Activated T-cell treated with anti-CD3 and anti-CD28 coated beads, Interleukin-2, amount 50 U/mL, for 4 hours (primary cell): Measurements from ENCODE around the gene CST9. TPM values are rescaled to one million over a fixed set of nuclear protein-coding genes. Genes with fewer than 3 reads are reported as not detected.
"Not testable (repeated sequence)": the region's sequence is repeated elsewhere in the genome, so short reads cannot be mapped to it uniquely, and the experiment has no call there.

Experiments
- ATAC-seq, 2 donors: fragments of 200-7000 bp; cut with Tn5 transposase; one replicate each; pipeline ENCODE4 v1.10.0; 2021
- DNase-seq: peaks from one replicate; pipeline ENCODE4 v3.0.0-alpha.2; 2020
- H3K27me3 Mint-ChIP-seq: one replicate; pipeline ENCODE4 v1.8.0; 2021; ENCODE audit warnings: low read depth, mixed read lengths
- H3K36me3 Mint-ChIP-seq: one replicate; pipeline ENCODE4 v1.8.0; 2022; ENCODE audit warnings: mixed read lengths; ENCODE audit not compliant: insufficient read depth
- H3K4me1 Mint-ChIP-seq: one replicate; pipeline ENCODE4 v1.8.0; 2021; ENCODE audit warnings: low read depth, mixed read lengths
- H3K4me3 Mint-ChIP-seq: one replicate; pipeline ENCODE4 v1.8.0; 2021; ENCODE audit warnings: mild to moderate bottlenecking, moderate library complexity, mixed read lengths
- H3K9me3 Mint-ChIP-seq: one replicate; pipeline ENCODE4 v1.8.0; 2021; ENCODE audit warnings: mixed read lengths
- total RNA-seq, 3 donors: library from RNA; stranded (reverse); gene quantifications; one replicate each; pipeline ENCODE4 v1.2.1, GENCODE V29; 2021

Gene CST9
- total RNA-seq, 3 donors from 2014 or later = not detected

- Mint-ChIP-seq H3K4me3 (no peak overlapping the region), H3K27me3 (peaks cover 19% of the 10 kb centered on the region), H3K9me3 (no peaks in the 10 kb centered on the region), H3K4me1 (no peaks in the 10 kb centered on the region), H3K36me3 (no peaks in the 10 kb centered on the region)
- DNase-seq (no peak), ATAC-seq (no peak)
Measured at GRCh38 chr20:23622839-23623343, 17.2 kb upstream of the CST9 start.

- not testable (repeated sequence) for H3K4me1 Mint-ChIP-seq, ATAC-seq, H3K4me3 Mint-ChIP-seq, DNase-seq, H3K9me3 Mint-ChIP-seq, H3K36me3 Mint-ChIP-seq
- H3K27me3 Mint-ChIP-seq = peaks cover 19% of the 10 kb centered on the region
Measured at GRCh38 chr20:23622401-23622800, 16.7 kb upstream of the CST9 start.

GRCh38 chr20:23620670-23621386 is 15.1 kb upstream of the CST9 start:
- not testable (repeated sequence) for ATAC-seq, H3K4me1 Mint-ChIP-seq, H3K4me3 Mint-ChIP-seq, H3K36me3 Mint-ChIP-seq, H3K9me3 Mint-ChIP-seq, DNase-seq
- H3K27me3 Mint-ChIP-seq = peaks cover 21% of the 10 kb centered on the region

GRCh38 chr20:23614163-23614562 is 8.4 kb upstream of the CST9 start:
- no peak for ATAC-seq
- Mint-ChIP-seq H3K4me1 (no peaks in the 10 kb centered on the region), H3K9me3 (no peaks in the 10 kb centered on the region), H3K27me3 (peaks cover 8% of the 10 kb centered on the region), H3K4me3 (no peak overlapping the region), H3K36me3 (no peaks in the 10 kb centered on the region)
- no peak for DNase-seq

- Mint-ChIP-seq H3K36me3 (no peaks in the 10 kb centered on the region), H3K27me3 (peaks cover 8% of the 10 kb centered on the region), H3K9me3 (no peaks in the 10 kb centered on the region), H3K4me1 (no peaks in the 10 kb centered on the region), H3K4me3 (no peak overlapping the region)
- no peak for ATAC-seq
- DNase-seq = no peak
Measured at GRCh38 chr20:23613676-23614075, 8.0 kb upstream of the CST9 start.

- H3K27me3 Mint-ChIP-seq = peaks cover 2% of the 10 kb centered on the region
- ATAC-seq (no peak), DNase-seq (no peak)
- H3K4me1 Mint-ChIP-seq = no peaks in the 10 kb centered on the region
- H3K9me3 Mint-ChIP-seq = no peaks in the 10 kb centered on the region
- H3K36me3 Mint-ChIP-seq = no peaks in the 10 kb centered on the region
- no peak overlapping the region for H3K4me3 Mint-ChIP-seq
Measured at GRCh38 chr20:23612396-23612795, 6.7 kb upstream of the CST9 start.

- H3K4me1 Mint-ChIP-seq = no peaks in the 10 kb centered on the region
- H3K9me3 Mint-ChIP-seq = no peaks in the 10 kb centered on the region
- H3K4me3 Mint-ChIP-seq = no peak overlapping the region
- no peaks in the 10 kb centered on the region for H3K36me3 Mint-ChIP-seq
- ATAC-seq = no peak
- no peak for DNase-seq
- no peaks in the 10 kb centered on the region for H3K27me3 Mint-ChIP-seq
Measured at GRCh38 chr20:23609486-23610109, 3.9 kb upstream of the CST9 start.

- no peaks in the 10 kb centered on the region for H3K4me1 Mint-ChIP-seq
- no peaks in the 10 kb centered on the region for H3K27me3 Mint-ChIP-seq
- H3K36me3 Mint-ChIP-seq = no peaks in the 10 kb centered on the region
- ATAC-seq (no peak), DNase-seq (no peak)
- H3K4me3 Mint-ChIP-seq = no peak overlapping the region
- H3K9me3 Mint-ChIP-seq = no peaks in the 10 kb centered on the region
Measured at GRCh38 chr20:23608251-23608846, 2.6 kb upstream of the CST9 start.

- Mint-ChIP-seq H3K4me1 (no peaks in the 10 kb centered on the region), H3K9me3 (no peaks in the 10 kb centered on the region), H3K27me3 (no peaks in the 10 kb centered on the region), H3K4me3 (no peak overlapping the region), H3K36me3 (no peaks in the 10 kb centered on the region)
- DNase-seq (no peak), ATAC-seq (no peak)
Measured at GRCh38 chr20:23607497-23608245, 2.0 kb upstream of the CST9 start.

- Mint-ChIP-seq H3K4me3 (no peak overlapping the region), H3K4me1 (no peaks in the 10 kb centered on the region), H3K9me3 (no peaks in the 10 kb centered on the region), H3K36me3 (no peaks in the 10 kb centered on the region), H3K27me3 (no peaks in the 10 kb centered on the region)
- DNase-seq (peak; percentile 40), ATAC-seq (peak; percentile 74 to 77)
Measured at GRCh38 chr20:23606652-23607049, 934 bp upstream of the CST9 start.

- Mint-ChIP-seq H3K36me3 (no peaks in the 10 kb centered on the region), H3K27me3 (no peaks in the 10 kb centered on the region), H3K4me1 (no peaks in the 10 kb centered on the region), H3K4me3 (no peak overlapping the region), H3K9me3 (no peaks in the 10 kb centered on the region)
- DNase-seq = no peak
- no peak for ATAC-seq
Measured at GRCh38 chr20:23604306-23604705, 1.4 kb downstream of the CST9 start.

GRCh38 chr20:23603321-23603720 is 2.4 kb downstream of the CST9 start:
- DNase-seq (no peak), ATAC-seq (no peak)
- Mint-ChIP-seq H3K4me3 (no peak overlapping the region), H3K27me3 (no peaks in the 10 kb centered on the region), H3K4me1 (no peaks in the 10 kb centered on the region), H3K36me3 (no peaks in the 10 kb centered on the region), H3K9me3 (no peaks in the 10 kb centered on the region)

- DNase-seq = no peak
- Mint-ChIP-seq H3K4me1 (no peaks in the 10 kb centered on the region), H3K27me3 (no peaks in the 10 kb centered on the region), H3K36me3 (no peaks in the 10 kb centered on the region), H3K4me3 (no peak overlapping the region), H3K9me3 (no peaks in the 10 kb centered on the region)
- no peak for ATAC-seq
Measured at GRCh38 chr20:23602699-23603098, 3.0 kb downstream of the CST9 start.

GRCh38 chr20:23602241-23602640 is 3.5 kb downstream of the CST9 start:
- no peak for ATAC-seq
- no peaks in the 10 kb centered on the region for H3K36me3 Mint-ChIP-seq
- H3K4me1 Mint-ChIP-seq = no peaks in the 10 kb centered on the region
- H3K9me3 Mint-ChIP-seq = no peaks in the 10 kb centered on the region
- no peak for DNase-seq
- H3K27me3 Mint-ChIP-seq = no peaks in the 10 kb centered on the region
- H3K4me3 Mint-ChIP-seq = no peak overlapping the region
